PC-3 (cell line): ENCODE measurements around the gene MRPL30. TPM values are rescaled to one million over a fixed set of nuclear protein-coding genes. Genes with fewer than 3 reads are reported as not detected.

ENCODE experiments used
- ATAC-seq: fragments of 200-7000 bp; cut with Tn5 transposase; 2 replicates; pipeline ENCODE4 v1.9.1; 2020; ENCODE audit warnings: mild to moderate bottlenecking, moderate library complexity
- BruUV-seq: library from RNA; stranded (reverse); fragments of 400-500 nt; replicated peaks from 2 replicates; lab custom pipeline; 2021; lab: Mats Ljungman, UMichigan
- CTCF ChIA-PET: fragments of 300-600 bp; sonication (Branson Sonifier 250); formaldehyde crosslinking; loops from one replicate; lab custom pipeline; 2022; ENCODE audit warnings: antibody characterized with exemption; lab: Charles Lee
- POLR2A ChIA-PET: fragments of 300-600 bp; sonication (Branson Sonifier 250); formaldehyde crosslinking; loops from one replicate; lab custom pipeline; 2022; ENCODE audit warnings: antibody characterized with exemption; ENCODE audit not compliant: unreplicated experiment; lab: Charles Lee
- DNase-seq: peaks from one replicate; pipeline ENCODE4 v3.0.0-alpha.2; 2015
- H2AFZ ChIP-seq: fragments of 300-600 bp; sonication (generic); 2 replicates; pipeline ENCODE4 v1.6.0; 2016; ENCODE audit warnings: antibody characterized with exemption, low read length
- H3F3A ChIP-seq: fragments of 300-600 bp; sonication (generic); one replicate; pipeline ENCODE4 v1.6.0; 2017; ENCODE audit warnings: antibody characterized with exemption, low read length, control low read depth, mild to moderate bottlenecking; ENCODE audit not compliant: unreplicated experiment
- H3K27ac ChIP-seq: fragments of 300-600 bp; sonication (generic); 2 replicates; pipeline ENCODE4 v1.5.1; 2016; ENCODE audit warnings: mild to moderate bottlenecking, low read length
- H3K27me3 ChIP-seq: fragments of 300-600 bp; sonication (generic); 2 replicates; pipeline ENCODE4 v1.6.1; 2016; ENCODE audit warnings: low read length, mixed read lengths
- H3K36me3 ChIP-seq: fragments of 300-600 bp; sonication (generic); 2 replicates; pipeline ENCODE4 v1.6.1; 2016; ENCODE audit warnings: low read depth, mixed run types, low read length, mixed read lengths
- H3K4me1 ChIP-seq: fragments of 300-600 bp; sonication (generic); 2 replicates; pipeline ENCODE4 v1.5.1; 2016; ENCODE audit warnings: low read length; ENCODE audit not compliant: insufficient read depth
- H3K4me2 ChIP-seq: fragments of 300-600 bp; sonication (generic); 2 replicates; pipeline ENCODE4 v1.6.0; 2016; ENCODE audit warnings: low read length
- H3K4me3 ChIP-seq: fragments of 300-600 bp; sonication (generic); 2 replicates; pipeline ENCODE4 v1.5.1; 2016; ENCODE audit warnings: mild to moderate bottlenecking, low read length, mixed read lengths
- H3K79me2 ChIP-seq: fragments of 300-600 bp; sonication (generic); 2 replicates; pipeline ENCODE4 v1.6.1; 2017; ENCODE audit warnings: low read length, mixed read lengths
- H3K9ac ChIP-seq: fragments of 300-600 bp; sonication (generic); 2 replicates; pipeline ENCODE4 v1.6.0; 2016; ENCODE audit warnings: mild to moderate bottlenecking, low read length
- H3K9me2 ChIP-seq: fragments of 300-600 bp; sonication (generic); replicated peaks from 2 replicates; pipeline ENCODE4 v1.6.1; 2016; ENCODE audit warnings: mixed run types, low read length, mixed read lengths
- H3K9me3 ChIP-seq: fragments of 300-600 bp; sonication (generic); 2 replicates; pipeline ENCODE4 v1.6.1; 2016; ENCODE audit warnings: low read length, mixed read lengths
- H4K20me1 ChIP-seq: fragments of 300-600 bp; sonication (generic); 2 replicates; pipeline ENCODE4 v1.6.1; 2016; ENCODE audit warnings: low read length, mixed read lengths
- CTCF ChIP-seq: fragments of 300-600 bp; sonication (generic); conservative IDR thresholded peaks from 2 replicates; pipeline ENCODE4 v1.5.1; 2017; ENCODE audit warnings: antibody characterized with exemption, low read depth, mild to moderate bottlenecking, low read length
- EZH2 ChIP-seq: fragments of 300-600 bp; sonication (generic); IDR thresholded peaks from one replicate; pipeline ENCODE4 v1.6.1; 2017; ENCODE audit warnings: antibody characterized with exemption, mild to moderate bottlenecking, low read length; ENCODE audit not compliant: unreplicated experiment
- EZH2phosphoT487 ChIP-seq: fragments of 300-600 bp; sonication (generic); IDR thresholded peaks from 2 replicates; pipeline ENCODE4 v1.6.1; 2018; ENCODE audit warnings: mild to moderate bottlenecking, antibody characterized with exemption, low read length, borderline replicate concordance
- intact Hi-C: fragments of 100-400 bp; cut with micrococcal nuclease; formaldehyde crosslinking; loops from 2 replicates; pipeline ENCODE4 v1.9.0; 2023
- total RNA-seq: library from RNA; depleted of rRNA; stranded (reverse); fragments of >200 nt; gene quantifications from 2 replicates; pipeline ENCODE4 v1.2.3, GENCODE V29; 2014

Gene MRPL30
- total RNA-seq, 1 experiment from 2014 or later = 39.7 TPM

- H3K4me3 ChIP-seq = no peak overlapping the region
- DNase-seq (no peak), ATAC-seq (no peak)
- no peaks in the 10 kb centered on the region for H3K9me3 ChIP-seq
- TF ChIP-seq CTCF (peak; percentile 31; the same call in 1 of the 2 replicates), EZH2 (no peak)
- ChIA-PET POLR2A (no interaction called here), CTCF (no interaction called here)
- no TSS peak for BruUV-seq
- H2AFZ ChIP-seq = no peak overlapping the region
- intact Hi-C loops = loop anchor here (10.0 kb wide), 1 partner anchor 74 kb away; no protein-coding TSS in a partner anchor
- peaks cover 23% of the 10 kb centered on the region for H3K79me2 ChIP-seq
- H3K36me3 ChIP-seq = peaks cover 11% of the 10 kb centered on the region; the same call in 1 of the 2 replicates
- no peak overlapping the region for H3K4me2 ChIP-seq
- H3K27me3 ChIP-seq = no peaks in the 10 kb centered on the region
- H3K4me1 ChIP-seq = peaks cover 26% of the 10 kb centered on the region
- no peaks in the 10 kb centered on the region for H4K20me1 ChIP-seq
- no peaks in the 10 kb centered on the region for H3F3A ChIP-seq
- no peak overlapping the region for H3K27ac ChIP-seq
- H3K9me2 ChIP-seq = no peaks in the 10 kb centered on the region
- H3K9ac ChIP-seq = no peak overlapping the region
These were observed 22.4 kb upstream of the MRPL30 start for GRCh38 chr2:99158599-99158998.

DNA sequence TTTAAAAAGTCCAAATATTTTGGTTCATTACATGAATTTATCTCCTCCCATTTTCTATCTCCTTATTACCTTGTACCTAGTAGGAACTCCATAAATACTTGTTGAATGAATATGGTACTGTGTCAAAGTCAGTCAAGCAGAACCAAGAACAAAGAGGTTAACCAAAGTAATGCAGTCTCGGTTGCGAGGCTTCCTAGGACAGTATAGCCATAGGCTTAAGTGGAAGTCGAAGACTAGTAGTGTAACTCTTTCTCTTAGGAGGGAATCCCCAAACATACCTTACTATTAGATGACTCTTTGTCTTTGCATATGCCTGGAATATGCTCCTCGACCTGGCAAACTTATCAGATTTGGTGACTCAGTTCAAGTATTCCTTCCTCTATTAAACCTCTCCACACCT lies 21.4 kb upstream of the MRPL30 start:
- ChIA-PET CTCF (no interaction called here), POLR2A (no interaction called here)
- no peak overlapping the region for H3K9ac ChIP-seq
- H3K36me3 ChIP-seq = peaks cover 11% of the 10 kb centered on the region; the same call in 1 of the 2 replicates
- peak overlapping the region; percentile 15; the same call in 1 of the 2 replicates for H3K27ac ChIP-seq
- H3K4me2 ChIP-seq = peak overlapping the region; percentile 32
- peaks cover 18% of the 10 kb centered on the region for H3K4me1 ChIP-seq
- TF ChIP-seq EZH2 (no peak), EZH2phosphoT487 (no peak), CTCF (no peak)
- BruUV-seq = no TSS peak
- no peaks in the 10 kb centered on the region for H4K20me1 ChIP-seq
- DNase-seq (peak; percentile 64), ATAC-seq (peak; percentile 41)
- H3K9me2 ChIP-seq = no peaks in the 10 kb centered on the region
- no peaks in the 10 kb centered on the region for H3K27me3 ChIP-seq
- no peaks in the 10 kb centered on the region for H3K9me3 ChIP-seq
- 0 out of 2 replicates have a peak overlapping the region, but pooled peaks have one; percentile 15 for H2AFZ ChIP-seq
- peaks cover 13% of the 10 kb centered on the region for H3K79me2 ChIP-seq
- intact Hi-C loops = loop anchor here (10.0 kb wide), 1 partner anchor 75 kb away; no protein-coding TSS in a partner anchor
- no peak overlapping the region for H3K4me3 ChIP-seq
- H3F3A ChIP-seq = no peaks in the 10 kb centered on the region

- ATAC-seq (no peak), DNase-seq (no peak)
- Histone ChIP-seq H3K9me3 (no peaks in the 10 kb centered on the region), H4K20me1 (no peaks in the 10 kb centered on the region), H3K27me3 (no peaks in the 10 kb centered on the region), H3K9ac (no peak overlapping the region), H3K4me3 (no peak overlapping the region), H3K4me1 (no peaks in the 10 kb centered on the region), H2AFZ (no peak overlapping the region), H3K36me3 (peaks cover 29% of the 10 kb centered on the region; the same call in 1 of the 2 replicates), H3K79me2 (no peaks in the 10 kb centered on the region), H3F3A (no peaks in the 10 kb centered on the region), H3K27ac (no peak overlapping the region), H3K9me2 (no peaks in the 10 kb centered on the region), H3K4me2 (no peak overlapping the region)
- TF ChIP-seq EZH2phosphoT487 = no peak
- no peak for TF ChIP-seq CTCF
- TF ChIP-seq EZH2 = no peak
- BruUV-seq = no TSS peak
- ChIA-PET POLR2A (no interaction called here), CTCF (no interaction called here)
- intact Hi-C loops = no loop called here
These were observed 14.8 kb upstream of the MRPL30 start for GRCh38 chr2:99166218-99166617.
